ENCODE measurements around the gene UHRF1.
A peak's percentile ranks its signal among the peaks of the same experiment; 100 is the strongest.
"Not testable (repeated sequence)": the region's sequence is repeated elsewhere in the genome, so short reads cannot be mapped to it uniquely, and the experiment has no call there.

Gene UHRF1

DNA sequence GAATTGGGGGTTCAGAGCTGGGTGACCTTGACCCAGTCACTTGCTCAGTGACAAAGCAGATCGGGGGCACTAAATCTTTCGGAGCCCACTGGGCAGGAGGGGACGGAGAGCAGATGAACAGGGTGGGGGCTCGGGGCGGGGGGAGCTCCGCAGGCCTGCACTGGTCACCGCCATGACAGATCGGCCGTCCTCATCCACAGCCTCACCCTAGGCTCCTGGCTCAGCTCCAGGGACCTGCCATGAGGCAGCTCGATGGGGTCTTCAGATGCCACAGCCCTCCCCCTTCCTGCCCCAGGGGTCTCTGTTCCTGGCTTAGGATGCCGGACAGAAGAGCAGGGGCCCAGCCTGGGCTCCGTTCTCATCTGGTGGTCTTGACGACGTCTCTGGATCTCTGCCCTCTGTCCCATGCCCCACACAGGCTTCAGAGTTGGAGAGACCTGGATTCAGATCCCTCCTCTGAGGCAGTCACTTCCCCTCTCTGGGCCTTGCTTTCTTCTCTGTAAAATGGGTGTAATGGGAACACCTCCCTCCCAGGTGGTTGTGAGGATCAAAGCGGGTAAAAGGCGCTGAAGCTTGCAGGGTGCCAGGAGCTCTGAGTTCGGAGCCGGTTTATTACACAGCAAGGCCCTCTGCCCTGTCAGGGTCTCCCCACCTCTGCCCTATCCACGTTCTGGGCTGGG, 62.7 kb downstream of the UHRF1 start:
- DNase-seq (ENCODE audit: low read depth), result no peak

- DNase-seq (ENCODE audit: low read depth), result peak; percentile 78
Measured at GRCh38 chr19:4972509-4973230, 63.4 kb downstream of the UHRF1 start.

DNA sequence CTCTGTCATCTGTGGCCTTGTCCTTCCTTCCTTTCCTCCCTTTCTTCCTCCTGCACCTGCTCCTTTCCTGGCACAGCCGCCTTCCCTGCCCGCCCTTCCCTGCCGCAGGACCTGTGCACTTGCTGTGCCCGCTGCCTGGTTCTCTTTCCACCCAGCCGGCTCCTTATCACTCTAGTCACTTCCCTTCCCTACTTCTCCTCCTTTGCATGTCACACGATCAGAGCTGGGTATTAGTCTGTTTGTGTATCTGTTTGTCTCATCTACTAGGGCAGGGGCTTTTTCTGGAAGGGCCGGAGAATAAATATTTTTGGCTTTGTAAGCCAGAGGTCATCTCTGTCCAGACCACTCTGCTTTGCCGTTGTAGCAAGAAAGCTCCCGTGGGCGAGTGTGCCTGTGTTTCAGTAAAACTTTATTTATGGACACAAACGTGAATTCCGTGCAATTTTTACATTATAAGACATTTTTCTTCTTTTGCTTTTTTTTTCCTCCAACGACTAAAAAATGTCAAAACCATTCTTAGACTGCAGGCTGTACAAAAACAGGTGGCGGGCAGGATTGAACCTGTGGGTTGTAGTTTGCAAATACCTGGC, 65.7 kb downstream of the UHRF1 start:
- DNase-seq (ENCODE audit: low read depth), result no peak

DNA sequence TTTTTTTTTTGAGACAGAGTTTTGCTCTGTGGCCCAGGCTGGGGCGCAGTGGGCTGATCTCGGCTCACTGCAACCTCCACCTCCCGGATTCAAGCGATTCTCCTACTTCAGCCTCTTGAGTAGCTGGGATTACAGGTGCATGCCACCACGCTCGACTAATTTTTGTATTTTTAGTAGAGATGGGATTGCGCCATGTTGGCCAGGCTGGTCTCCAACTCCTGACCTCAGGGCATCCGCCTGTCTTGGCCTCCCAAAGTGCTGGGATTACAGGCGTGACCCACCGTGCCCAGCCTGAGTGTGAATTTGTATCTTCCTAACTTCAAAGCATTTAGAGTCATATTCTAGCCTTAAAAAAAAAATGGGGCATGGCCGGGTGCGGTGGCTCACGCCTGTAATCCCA, 66.3 kb downstream of the UHRF1 start:
- not testable (repeated sequence) for DNase-seq (ENCODE audit: low read depth)

DNA sequence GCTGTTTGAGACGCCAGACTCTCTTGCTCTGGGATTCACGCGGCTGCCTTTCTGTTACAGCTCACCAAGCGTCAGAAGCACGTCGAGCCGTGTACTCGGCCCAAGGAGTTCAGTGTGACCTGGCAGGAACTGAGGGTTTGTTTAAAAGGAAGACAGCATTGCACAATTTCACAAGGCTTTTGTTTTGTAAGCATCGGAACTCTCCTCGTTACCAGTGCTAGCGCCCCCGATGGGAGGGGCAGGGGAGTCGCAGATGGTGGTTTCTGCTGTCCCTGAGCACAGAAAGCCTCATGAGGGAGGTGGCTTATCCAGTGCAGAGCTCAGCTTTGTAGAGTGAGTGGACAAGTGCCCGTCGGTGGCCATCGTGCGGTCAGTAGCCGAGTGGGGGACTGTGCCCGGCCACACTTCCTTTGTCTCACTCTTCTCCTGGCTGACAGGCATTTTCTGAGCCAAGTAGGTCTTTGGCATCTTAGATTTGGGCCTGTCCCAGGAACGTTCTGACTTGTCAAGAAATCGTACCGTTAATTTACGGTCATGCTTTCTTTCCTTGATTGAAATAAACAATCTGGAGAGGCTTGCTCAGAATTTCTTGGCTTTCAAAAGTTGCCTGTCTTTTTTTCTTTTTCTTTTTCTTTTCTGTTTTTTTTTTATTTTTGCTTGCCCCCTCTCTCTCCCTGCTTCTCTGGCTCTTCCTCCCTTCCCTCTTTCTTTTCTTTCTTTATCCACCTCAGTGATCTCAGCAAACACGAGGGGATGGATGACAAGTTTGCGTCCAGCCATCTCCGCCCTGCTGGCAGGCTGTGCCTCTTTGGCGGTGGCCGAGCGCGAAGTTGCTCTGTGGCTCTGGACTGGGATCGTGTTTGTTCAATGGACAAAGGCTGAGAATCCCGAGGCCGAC, 67.3 kb downstream of the UHRF1 start:
- peak; percentile 97 for DNase-seq (ENCODE audit: low read depth)

DNA sequence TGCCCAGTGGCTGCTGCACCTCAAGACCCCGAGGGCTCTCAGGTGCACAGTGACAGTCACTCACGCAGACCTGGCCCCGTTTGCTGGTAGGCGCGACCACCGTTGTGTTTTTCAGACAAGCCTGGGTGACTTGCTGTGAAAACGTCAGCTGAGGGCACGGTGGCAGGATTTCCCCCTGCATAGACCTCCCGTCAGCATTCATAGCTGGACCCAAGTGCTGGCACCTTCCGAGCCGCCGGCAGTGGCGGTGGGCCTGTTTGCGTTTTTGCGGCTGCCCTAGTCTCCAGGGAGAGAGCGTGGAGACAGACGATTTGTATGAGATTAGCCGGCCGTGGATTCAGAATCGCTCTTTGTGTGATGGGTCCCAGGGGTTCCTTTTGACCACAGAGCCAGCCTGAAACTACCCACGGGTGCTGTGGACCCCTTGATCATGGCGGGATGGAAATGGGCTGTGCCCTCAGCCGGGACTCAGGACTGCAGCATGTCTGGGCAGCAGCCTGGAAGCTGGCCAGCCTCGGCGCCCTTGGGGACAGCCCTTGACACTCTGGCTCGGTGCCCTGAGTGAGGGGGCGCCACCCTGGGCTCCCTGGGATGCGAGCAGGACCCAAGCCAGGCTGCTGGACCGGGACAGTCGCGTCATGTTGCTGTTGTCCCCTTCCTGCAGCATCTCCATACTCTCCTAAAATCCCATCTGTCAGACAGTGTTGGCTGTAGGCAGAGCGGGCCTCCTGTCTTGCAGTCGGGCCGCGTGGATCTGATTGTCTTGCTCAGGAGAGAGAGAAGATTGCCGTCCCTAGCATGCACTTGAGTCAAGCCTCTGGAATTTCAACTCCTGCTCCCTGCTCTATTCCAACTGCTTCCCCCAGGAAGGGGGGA, 68.2 kb downstream of the UHRF1 start:
- peak; percentile 95 for DNase-seq (ENCODE audit: low read depth)

GRCh38 chr19:4979211-4979807, 70.0 kb downstream of the UHRF1 start:
- no peak for DNase-seq (ENCODE audit: low read depth)

- DNase-seq (ENCODE audit: low read depth), result peak; percentile 39
Measured at GRCh38 chr19:4980067-4980466, 70.8 kb downstream of the UHRF1 start.

- DNase-seq (ENCODE audit: low read depth), result no peak
Measured at GRCh38 chr19:4980838-4981680, 71.8 kb downstream of the UHRF1 start.

GRCh38 chr19:4981681-4981958, 72.3 kb downstream of the UHRF1 start:
- no peak for DNase-seq (ENCODE audit: low read depth)

DNA sequence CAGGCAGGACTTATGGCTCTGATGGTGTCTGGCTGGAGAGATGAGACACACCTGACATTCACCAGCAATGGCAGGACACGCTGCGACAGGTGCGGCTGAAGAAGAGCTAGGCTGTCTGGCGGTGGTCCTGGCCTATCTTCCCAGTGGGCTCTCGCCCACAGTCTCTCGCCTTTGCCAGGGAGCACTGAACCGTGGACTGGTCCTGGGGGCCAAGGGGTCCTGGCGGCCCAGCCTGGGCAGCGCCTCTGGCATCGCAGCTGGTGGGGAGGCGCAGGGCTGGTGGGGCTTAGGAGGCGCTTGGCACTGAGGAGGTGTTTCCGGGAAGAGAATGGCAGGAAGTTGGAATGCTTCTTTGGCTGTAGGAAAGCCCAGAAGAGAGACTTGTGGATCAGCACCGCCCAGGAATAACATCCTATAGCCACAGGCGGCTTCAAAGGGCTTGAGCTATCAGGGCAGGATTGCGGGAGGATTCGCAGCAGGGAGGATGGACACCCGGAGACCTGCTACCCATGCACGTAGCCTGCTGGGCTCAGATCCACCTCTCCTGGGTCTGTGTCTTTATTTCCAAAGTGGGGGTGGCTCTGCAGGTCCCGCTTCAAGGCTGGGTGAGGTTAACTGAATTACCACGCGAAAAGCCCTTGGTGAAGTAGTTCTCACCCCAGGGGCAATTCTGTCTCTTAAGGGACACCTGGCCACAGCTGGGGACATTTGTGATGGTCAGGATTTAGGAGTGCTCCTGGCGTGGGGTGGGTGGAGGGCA, 74.2 kb downstream of the UHRF1 start:
- no peak for DNase-seq (ENCODE audit: low read depth)

DNA sequence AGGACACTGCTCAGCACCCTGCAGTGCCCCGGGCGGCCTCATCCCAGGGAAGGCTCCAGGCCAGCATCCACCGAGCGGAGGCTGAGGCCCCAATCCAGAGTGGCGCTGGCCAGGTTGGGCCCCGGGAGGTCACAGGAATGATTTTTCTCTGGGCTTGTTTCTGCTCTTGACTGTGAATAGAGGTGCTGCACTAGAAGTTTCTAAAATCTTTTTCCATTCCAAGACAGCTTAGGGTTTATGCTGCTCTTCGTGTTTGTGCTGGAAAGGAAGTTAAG, 74.7 kb downstream of the UHRF1 start:
- no peak for DNase-seq (ENCODE audit: low read depth)

GRCh38 chr19:4984438-4984990, 75.2 kb downstream of the UHRF1 start:
- DNase-seq (ENCODE audit: low read depth), result no peak

GRCh38 chr19:4985551-4985991, 76.3 kb downstream of the UHRF1 start:
- no peak for DNase-seq (ENCODE audit: low read depth)

DNA sequence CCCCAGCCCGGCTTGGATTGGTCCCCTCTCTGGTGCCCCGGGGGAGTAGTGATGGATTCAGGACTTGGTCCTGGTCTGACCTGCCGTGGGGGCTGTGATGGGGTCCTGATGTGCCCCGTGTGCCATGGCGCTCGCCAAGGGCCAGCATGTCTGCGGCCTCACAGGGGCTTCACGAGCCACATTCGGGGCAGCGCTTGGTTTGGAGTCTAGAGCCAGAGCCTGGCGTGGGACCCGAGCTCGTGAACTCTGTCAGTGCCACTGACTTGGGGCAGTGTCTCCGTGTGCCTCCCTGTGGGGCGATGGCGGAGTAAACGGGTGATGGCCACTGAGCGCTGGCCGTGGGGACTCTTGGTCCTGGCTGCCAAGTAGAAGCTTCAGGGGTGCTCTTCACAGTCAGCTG, 76.8 kb downstream of the UHRF1 start:
- DNase-seq (ENCODE audit: low read depth), result no peak

GRCh38 chr19:4986471-4986891, 77.2 kb downstream of the UHRF1 start:
- DNase-seq (ENCODE audit: low read depth), result no peak

- no peak for DNase-seq (ENCODE audit: low read depth)
Measured at GRCh38 chr19:4987256-4987655, 78.0 kb downstream of the UHRF1 start.

GRCh38 chr19:4987692-4988370, 78.5 kb downstream of the UHRF1 start:
- no peak for DNase-seq (ENCODE audit: low read depth)

DNA sequence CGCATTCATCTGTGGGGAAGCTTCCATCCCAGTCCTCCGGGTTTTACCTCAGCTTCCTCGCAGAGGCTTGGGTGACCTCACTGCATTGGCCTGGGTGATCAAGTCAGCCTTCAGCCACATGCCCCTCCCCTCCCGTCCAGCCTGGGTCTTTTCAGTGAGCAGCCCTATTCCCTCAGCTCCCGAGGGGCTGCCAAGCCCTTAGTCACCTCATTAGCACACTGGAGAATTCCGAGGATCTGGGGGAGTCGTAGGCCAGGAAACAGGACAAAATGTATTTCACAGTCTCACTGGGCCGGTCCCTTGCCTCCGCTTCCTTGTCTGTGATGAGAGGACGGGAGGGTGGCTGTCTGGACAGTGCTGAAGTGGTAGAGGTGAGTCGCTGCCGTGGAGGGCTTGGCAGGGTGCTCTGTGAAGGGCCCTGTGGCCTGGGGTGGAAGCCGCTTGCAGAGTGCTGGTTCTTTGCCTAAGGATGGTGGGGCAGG, 79.5 kb downstream of the UHRF1 start:
- DNase-seq (ENCODE audit: low read depth), result peak; percentile 92
